ENCODE measurements around the gene MKRN1.
"Not testable (repeated sequence)": the region's sequence is repeated elsewhere in the genome, so short reads cannot be mapped to it uniquely, and the experiment has no call there.

MKRN1 gene

DNA sequence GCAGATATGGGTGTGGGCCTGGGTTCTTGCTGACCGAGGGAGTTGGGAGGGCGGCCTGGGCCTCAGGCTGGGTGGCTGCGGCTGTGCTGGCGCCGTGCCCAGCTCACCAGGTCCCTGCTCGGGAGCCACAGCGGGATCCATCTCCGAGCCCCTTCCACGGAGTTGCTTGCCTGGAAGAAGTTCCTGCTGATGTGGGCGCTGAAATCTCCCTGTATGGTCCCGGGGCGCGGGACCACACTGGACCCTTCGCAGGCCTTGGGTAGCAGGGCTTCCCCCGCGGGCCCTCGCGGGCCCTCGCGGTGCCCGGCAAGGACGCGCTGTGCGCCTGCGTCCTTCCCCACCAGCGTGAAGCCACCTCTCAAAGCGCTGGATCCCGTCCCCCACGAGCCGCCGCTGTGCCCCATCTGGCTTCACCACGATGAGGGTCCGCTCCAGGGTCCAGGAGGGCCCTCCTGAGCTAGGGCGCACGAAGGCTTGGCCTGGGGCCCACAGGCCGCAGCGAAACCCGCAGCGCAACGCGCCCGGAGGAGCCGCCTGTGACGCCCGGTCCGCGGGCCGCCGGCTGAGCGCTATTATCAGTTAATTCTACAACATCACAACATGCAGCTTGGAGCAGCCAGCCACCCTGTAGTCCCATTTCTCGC, 43.9 kb downstream of the MKRN1 start:
- no peak for DNase-seq (ENCODE audit: insufficient read length, low spot score)
- no peak for TF ChIP-seq POLR2A (IDR thresholded peaks at IDR 0.05; ENCODE audit: low read depth, low read length)
- no peak for FAIRE-seq

DNA sequence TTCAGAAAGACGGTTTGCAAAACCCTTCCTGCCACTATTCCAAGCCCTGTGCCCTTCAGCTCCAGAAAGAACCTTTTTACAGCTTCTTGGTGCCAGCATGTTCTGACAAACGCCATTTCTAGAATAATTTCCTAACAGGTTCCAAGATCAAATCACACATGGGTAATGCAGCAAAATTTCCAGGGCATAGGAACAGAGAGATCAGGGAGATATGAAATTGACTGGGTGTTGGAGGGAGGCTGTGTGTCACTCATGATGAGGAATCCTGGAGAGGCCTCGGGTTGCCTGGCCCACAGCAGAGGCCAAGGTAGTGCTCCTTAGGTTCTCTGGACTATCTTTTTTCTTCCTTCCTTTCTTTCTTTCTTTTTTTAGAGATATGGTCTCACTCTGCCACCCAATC, 45.9 kb downstream of the MKRN1 start:
- DNase-seq (ENCODE audit: insufficient read length, low spot score) (no peak), FAIRE-seq (no peak)
- no peak for TF ChIP-seq POLR2A (IDR thresholded peaks at IDR 0.05; ENCODE audit: low read depth, low read length)

DNA sequence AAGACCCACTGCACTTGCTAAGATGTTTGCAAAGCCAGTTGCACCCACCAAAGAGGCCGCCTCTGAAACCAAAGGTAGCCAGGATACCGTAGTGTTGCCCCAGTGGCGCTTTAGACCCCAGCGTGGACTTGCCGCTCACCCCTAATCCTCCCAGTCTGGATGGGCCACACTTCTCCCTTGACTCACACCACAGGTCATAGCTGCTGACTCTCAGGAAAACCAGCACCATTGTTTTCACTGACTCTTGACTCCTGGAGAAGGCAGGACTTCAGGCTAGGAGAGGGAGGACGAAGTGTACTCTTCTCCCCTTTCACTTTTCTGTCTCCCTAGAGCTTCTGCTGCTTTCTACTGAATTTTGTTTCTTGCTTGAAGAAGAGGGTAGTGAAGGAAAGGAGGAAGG, 53.2 kb downstream of the MKRN1 start:
- FAIRE-seq (no peak), DNase-seq (ENCODE audit: insufficient read length, low spot score) (no peak)
- no peak for TF ChIP-seq POLR2A (IDR thresholded peaks at IDR 0.05; ENCODE audit: low read depth, low read length)

DNA sequence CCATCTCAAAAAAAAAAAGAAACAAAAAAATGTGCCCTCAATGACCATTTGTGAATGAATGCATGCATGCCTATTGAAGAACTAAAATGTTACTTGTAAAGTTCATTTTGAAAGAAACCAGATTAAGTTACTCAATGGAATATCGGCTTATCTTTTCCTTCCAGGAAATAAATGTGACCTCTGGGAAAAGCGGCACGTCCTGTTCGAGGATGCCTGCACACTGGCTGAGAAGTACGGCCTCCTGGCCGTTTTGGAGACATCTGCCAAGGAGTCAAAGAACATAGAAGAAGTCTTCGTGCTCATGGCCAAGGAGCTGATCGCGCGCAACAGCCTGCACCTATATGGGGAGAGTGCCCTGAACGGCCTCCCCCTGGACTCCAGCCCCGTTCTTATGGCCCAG, 53.6 kb downstream of the MKRN1 start:
- DNase-seq (ENCODE audit: insufficient read length, low spot score) (no peak), FAIRE-seq (no peak)
- no peak for TF ChIP-seq POLR2A (IDR thresholded peaks at IDR 0.05; ENCODE audit: low read depth, low read length)

DNA sequence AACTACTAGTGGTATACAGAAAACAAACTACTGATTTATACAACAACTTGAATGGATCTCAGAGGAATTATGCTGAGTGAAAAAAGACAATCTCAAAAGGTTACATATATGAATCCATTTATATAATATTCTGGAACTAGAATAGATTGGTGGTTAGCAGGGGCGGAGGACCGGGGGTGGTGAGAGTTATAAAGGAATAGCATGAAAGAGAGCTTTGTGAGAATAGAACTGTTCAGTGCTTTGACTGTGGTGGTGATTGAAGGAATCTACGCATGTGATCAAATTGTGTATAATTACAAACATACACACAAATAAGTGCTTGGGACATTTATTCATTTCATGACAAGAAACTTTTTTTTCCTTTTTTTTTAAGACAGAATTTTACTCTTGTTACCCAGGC, 55.8 kb downstream of the MKRN1 start:
- TF ChIP-seq POLR2A (IDR thresholded peaks at IDR 0.05; ENCODE audit: low read depth, low read length) = no peak
- no peak for FAIRE-seq
- no peak for DNase-seq (ENCODE audit: insufficient read length, low spot score)

DNA sequence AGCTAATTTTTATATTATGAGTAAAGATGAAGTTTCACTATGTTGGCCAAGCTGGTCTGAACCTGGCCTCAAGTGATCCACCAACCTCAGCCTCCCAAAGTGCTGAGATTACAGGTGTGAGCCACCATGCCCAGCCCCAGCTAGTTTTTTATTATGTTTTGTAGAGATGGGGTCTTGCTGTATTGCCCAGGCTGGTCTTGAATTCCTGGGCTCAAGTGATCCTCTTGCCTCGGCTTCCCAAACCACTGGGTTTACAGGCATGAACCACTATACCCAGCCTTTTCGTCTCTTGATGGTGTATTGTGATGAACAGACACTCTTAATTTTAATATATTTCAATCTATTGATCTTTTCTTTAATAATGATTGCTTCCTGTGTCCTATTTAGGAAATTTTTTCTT, 57.8 kb downstream of the MKRN1 start:
- no peak for DNase-seq (ENCODE audit: insufficient read length, low spot score)
- no peak for FAIRE-seq

DNA sequence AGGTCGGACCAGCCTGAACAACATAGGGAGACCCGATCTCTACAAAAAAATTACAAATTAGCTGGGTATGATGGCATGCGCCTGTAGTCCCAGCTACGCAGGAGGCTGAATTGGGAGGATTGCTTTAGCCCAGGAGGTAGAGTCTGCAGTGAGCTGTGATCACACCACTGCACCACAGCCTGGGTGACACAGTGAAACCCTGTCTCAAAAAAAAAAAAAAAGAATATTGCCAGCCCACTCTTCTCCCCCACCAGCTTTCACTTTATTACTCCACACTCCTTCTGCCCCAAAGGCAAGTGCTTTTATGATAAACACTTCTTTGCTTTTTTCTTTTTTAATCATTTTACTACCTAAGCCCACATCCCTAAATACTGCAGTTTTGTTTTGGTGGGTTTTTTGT, 60.7 kb downstream of the MKRN1 start:
- FAIRE-seq (no peak), DNase-seq (ENCODE audit: insufficient read length, low spot score) (no peak)
- no peak for TF ChIP-seq POLR2A (IDR thresholded peaks at IDR 0.05; ENCODE audit: low read depth, low read length)

More for the DNA sequence above, 57.8 kb downstream of the MKRN1 start:
- TF ChIP-seq POLR2A (IDR thresholded peaks at IDR 0.05; ENCODE audit: low read depth, low read length) = no peak

DNA sequence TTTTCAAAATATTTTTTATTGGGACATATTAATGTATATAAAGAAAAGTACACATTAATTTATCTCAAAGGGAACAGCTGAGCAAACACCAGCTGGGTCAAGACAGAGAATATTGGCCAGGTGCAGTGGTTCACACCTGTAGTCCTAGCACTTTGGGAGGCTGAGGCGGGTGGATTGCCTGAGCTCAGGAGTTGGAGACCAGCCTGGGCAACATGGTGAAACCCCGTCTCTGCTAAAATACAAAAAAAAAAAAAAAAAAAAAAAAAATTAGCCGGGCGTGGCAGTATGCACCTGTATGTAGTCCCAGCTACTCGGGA, 61.2 kb downstream of the MKRN1 start:
- not testable (repeated sequence) for FAIRE-seq; DNase-seq (ENCODE audit: insufficient read length, low spot score)

DNA sequence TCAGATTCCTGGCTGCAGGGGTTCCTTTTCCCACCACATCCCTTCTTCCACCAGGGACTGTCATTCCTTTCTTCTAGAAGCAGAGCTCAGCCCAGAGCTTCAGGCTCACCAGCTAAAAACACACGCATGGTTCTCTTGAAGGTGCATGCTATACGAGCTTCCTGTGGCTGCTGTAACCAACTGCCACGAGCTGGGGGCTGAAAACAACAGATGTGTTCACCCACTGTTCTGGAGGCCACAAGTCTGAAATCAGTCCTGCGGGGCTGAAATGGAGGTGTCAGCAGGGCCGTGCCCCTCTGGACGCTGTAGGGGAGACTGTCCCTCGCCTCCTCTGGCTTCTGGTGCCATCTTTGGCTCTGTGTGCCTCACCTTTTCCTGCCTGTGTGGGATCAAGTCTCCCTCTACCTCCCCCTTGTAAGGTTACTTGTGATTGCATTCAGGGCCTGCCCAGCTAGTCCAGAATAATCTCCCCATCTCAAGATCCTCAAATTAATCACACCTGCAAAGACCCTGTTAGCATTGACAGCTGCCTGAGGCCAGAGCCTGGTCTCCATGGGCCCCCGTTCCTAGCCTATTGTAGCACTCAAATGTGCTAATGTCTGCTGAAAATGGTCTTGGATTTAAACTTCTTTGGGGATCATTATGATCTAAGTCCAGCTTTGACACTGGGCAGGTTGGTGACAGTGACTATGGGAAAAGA, 61.7 kb downstream of the MKRN1 start:
- DNase-seq (ENCODE audit: insufficient read length, low spot score) = no peak
- FAIRE-seq = no peak

DNA sequence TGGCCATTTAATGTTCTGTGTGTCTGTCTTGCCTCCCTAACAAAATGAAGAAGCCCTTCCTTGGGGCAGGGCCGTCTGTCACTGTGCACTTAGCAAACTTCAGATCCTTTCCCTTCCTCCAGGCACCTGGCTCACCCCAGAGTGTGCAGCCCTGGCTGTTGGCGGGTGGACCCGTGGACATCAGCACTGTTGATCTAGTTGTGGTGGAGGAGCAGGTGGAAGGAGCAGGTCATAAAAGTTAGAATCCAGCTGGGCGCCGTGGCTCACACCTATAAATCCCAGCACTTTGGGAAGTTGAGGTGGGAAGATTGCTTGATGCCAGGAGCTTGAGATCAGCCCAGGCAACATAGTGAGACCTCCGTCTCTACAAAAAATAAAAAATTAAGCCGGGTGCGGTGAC, 62.7 kb downstream of the MKRN1 start:
- no peak for TF ChIP-seq POLR2A (IDR thresholded peaks at IDR 0.05; ENCODE audit: low read depth, low read length)
- FAIRE-seq (no peak), DNase-seq (ENCODE audit: insufficient read length, low spot score) (no peak)

More for the DNA sequence above, 61.7 kb downstream of the MKRN1 start:
- no peak for TF ChIP-seq POLR2A (IDR thresholded peaks at IDR 0.05; ENCODE audit: low read depth, low read length)

DNA sequence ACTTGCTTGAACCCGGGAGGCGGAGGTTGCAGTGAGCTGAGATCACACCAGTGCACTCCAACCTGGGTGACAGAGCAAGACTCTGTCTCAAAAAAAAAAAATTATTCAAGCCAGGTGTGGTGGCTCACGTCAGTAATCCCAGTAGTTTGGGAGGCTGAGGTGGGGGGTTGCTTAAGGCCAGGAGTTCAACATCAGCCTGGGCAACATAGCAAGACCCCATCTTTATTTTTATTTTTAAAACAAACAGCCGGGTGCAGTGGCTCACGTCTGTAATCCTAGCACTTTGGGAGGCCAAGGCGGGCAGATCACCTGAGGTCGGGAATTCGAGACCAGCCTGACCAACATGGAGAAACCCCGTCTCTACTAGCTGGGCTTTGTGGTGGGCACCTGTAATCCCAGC, 63.5 kb downstream of the MKRN1 start:
- not testable (repeated sequence) for DNase-seq (ENCODE audit: insufficient read length, low spot score); FAIRE-seq

DNA sequence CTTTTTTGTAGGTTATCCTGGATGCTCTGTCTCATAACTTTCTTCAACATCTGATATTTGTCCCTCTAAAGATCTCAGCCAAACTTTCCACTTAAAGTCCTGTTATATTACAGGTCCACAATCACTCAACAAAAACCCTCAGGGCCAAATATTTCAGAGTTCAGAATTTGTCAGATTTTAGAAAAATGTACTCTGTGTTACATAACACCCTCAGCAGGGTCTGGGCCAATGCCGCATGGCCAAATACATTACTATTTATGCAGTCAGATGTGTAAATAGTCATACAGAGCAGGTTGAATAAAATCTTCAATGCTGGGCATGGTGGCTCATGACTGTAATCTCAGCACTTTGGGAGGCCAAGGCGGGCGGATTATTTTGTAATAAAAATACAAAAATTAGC, 63.9 kb downstream of the MKRN1 start:
- TF ChIP-seq POLR2A (IDR thresholded peaks at IDR 0.05; ENCODE audit: low read depth, low read length) = no peak
- no peak for DNase-seq (ENCODE audit: insufficient read length, low spot score)
- FAIRE-seq = no peak

DNA sequence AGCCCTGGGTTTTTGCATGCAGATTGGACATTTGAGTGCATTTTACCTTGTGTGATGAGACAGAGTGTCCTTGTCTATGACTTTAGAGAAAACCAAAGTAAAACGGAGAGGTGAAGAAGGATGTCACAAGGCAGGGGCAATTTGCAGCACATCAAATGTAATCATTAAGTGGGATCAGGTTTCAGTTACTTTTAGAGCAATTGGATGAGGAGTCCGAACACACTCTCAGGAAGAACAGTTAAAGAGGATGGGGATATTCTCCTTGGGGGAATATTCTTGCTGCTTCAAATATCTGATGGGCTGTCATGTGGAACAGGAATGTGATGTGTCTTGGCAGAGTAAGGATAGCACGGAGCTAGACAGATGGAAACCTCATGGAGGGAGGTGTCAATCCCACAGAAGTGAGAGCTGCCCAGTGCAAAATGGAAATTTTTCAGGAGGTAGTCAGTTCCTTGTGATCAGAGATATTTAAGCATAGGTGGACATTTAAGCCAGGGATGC, 74.7 kb downstream of the MKRN1 start:
- DNase-seq (ENCODE audit: insufficient read length, low spot score) (no peak), FAIRE-seq (no peak)
- no peak for TF ChIP-seq POLR2A (IDR thresholded peaks at IDR 0.05; ENCODE audit: low read depth, low read length)

DNA sequence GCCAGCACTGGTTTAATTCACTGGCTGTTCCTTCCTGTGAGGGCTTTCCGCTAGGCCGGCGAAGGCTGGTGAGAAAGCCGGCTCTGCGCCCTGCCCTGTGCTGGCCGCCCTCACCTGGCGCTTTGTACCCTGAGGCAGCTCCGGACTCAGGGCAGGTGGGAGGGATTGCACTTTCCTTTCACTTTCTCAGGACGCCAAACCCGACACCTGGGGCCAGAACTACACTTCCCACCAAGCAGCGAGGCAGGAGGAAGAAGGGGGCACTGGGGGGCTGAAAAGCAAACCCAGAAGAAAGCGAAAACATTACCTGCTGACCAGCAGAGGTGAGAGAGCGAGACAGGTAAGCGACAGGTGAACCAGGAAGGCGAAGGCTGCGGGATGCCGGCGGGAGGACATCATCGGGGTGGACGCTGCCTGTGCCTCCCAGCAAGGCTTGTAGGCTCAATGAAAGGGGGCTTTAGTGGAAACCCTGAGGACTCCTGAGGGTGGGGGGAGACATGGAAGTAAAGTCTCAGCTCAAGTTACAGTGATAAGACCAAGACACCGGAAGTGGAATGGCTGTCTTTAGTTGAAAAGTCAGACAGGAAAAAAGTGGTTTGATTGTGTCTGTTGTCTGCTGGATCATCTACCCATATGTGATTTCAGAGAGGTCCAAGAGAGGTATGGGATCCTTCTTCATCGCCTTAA, 75.3 kb downstream of the MKRN1 start, which contains the start of gene RAB19:
TSS of gene RAB19 (plus strand) at position 181 of the 687 bp plus-strand sequence. CDS start 3,589 bp downstream, outside the sequence.
- FAIRE-seq (no peak), DNase-seq (ENCODE audit: insufficient read length, low spot score) (no peak)
- no peak for TF ChIP-seq POLR2A (IDR thresholded peaks at IDR 0.05; ENCODE audit: low read depth, low read length)
